H1 (cell line): ENCODE measurements around the gene SIM2. TPM values are rescaled to one million over a fixed set of nuclear protein-coding genes. Genes with fewer than 3 reads are reported as not detected.

ENCODE experiments used
- CTCF ChIA-PET: fragments of 300-600 bp; sonication (Branson Sonifier 250); formaldehyde crosslinking; loops from one replicate; lab custom pipeline; 2021; ENCODE audit not compliant: partially characterized antibody; lab: Charles Lee
- POLR2A ChIA-PET: fragments of 300-600 bp; sonication (Branson Sonifier 250); formaldehyde crosslinking; loops from one replicate; lab custom pipeline; 2021; ENCODE audit warnings: inconsistent platforms; ENCODE audit not compliant: partially characterized antibody; lab: Charles Lee
- DNase-seq, 2 experiments: peaks; one replicate each; pipeline versions ENCODE4 v3.0.0 to v3.0.0-alpha.2; 2010 to 2022; ENCODE audit warnings: low spot score in 2 of 2, low read depth in 1 of 2, mixed read lengths in 1 of 2
- FAIRE-seq: peaks from 2 replicates; lab custom pipeline; 2011; peaks lifted over from hg19 to GRCh38; lab: Jason Lieb, UNC
- H2AFZ ChIP-seq: 2 replicates; pipeline ENCODE4 v1.8.1; 2012; ENCODE audit warnings: low read length, inconsistent platforms
- H2AK5ac ChIP-seq: 2 replicates; pipeline ENCODE4 v1.6.1; 2013; ENCODE audit warnings: low read depth, low read length
- H2BK120ac ChIP-seq: replicated peaks from 2 replicates; pipeline ENCODE3; 2013; ENCODE audit warnings: low read depth, low read length, inconsistent platforms
- H2BK12ac ChIP-seq: 2 replicates; pipeline ENCODE4 v1.6.1; 2013; ENCODE audit warnings: low read depth, low read length
- H2BK15ac ChIP-seq: 2 replicates; pipeline ENCODE4 v1.6.1; 2013; ENCODE audit warnings: low read length
- H2BK20ac ChIP-seq: 2 replicates; pipeline ENCODE4 v1.6.1; 2013; ENCODE audit warnings: low read length
- H2BK5ac ChIP-seq: 2 replicates; pipeline ENCODE4 v1.6.1; 2013; ENCODE audit warnings: low read depth, low read length
- H3K14ac ChIP-seq: 2 replicates; pipeline ENCODE4 v1.6.1; 2013; ENCODE audit warnings: inconsistent platforms; ENCODE audit not compliant: insufficient read length
- H3K18ac ChIP-seq: 2 replicates; pipeline ENCODE4 v1.6.1; 2013; ENCODE audit warnings: low read length; ENCODE audit errors: extremely low read depth
- H3K23ac ChIP-seq: 2 replicates; pipeline ENCODE4 v1.6.1; 2013; ENCODE audit warnings: inconsistent platforms; ENCODE audit not compliant: insufficient read length
- H3K23me2 ChIP-seq: 2 replicates; pipeline ENCODE4 v1.6.1; 2013; ENCODE audit warnings: low read depth, low read length
- H3K27ac ChIP-seq: 2 replicates; pipeline ENCODE4 v1.6.1; 2011; ENCODE audit warnings: low read depth, low read length, inconsistent platforms
- H3K27me3 ChIP-seq, 4 experiments: replicated peaks in 1 of 4; 1 replicate in 1 of 4; 2 replicates in 3 of 4; pipeline versions ENCODE4 v1.6.1 to v1.8.1; 2011 to 2013; ENCODE audit warnings: low read length in 3 of 4, mild to moderate bottlenecking in 3 of 4, inconsistent platforms in 2 of 4, mixed read lengths in 2 of 4, moderate library complexity in 1 of 4; ENCODE audit not compliant: control insufficient read depth in 3 of 4, insufficient read depth in 3 of 4; ENCODE audit errors: extremely low read depth in 1 of 4
- H3K36me3 ChIP-seq, 4 experiments: 2 replicates each; pipeline versions ENCODE4 v1.6.1 to v1.8.1; 2011 to 2013; ENCODE audit warnings: mild to moderate bottlenecking in 4 of 4, low read length in 3 of 4, moderate library complexity in 2 of 4, control low read depth in 1 of 4, inconsistent platforms in 1 of 4; ENCODE audit not compliant: insufficient read depth in 4 of 4, control insufficient read depth in 2 of 4
- H3K4ac ChIP-seq: replicated peaks from 2 replicates; pipeline ENCODE3; 2013; ENCODE audit warnings: low read length, low read depth, mixed read lengths, inconsistent platforms; ENCODE audit not compliant: insufficient read length
- H3K4me1 ChIP-seq, 4 experiments: replicated peaks in 1 of 4; 1 replicate in 1 of 4; 2 replicates in 3 of 4; pipeline versions ENCODE4 v1.6.1 to v1.8.1; 2011 to 2013; ENCODE audit warnings: low read length in 3 of 4, inconsistent platforms in 2 of 4, mixed read lengths in 1 of 4; ENCODE audit not compliant: insufficient read depth in 4 of 4, control insufficient read depth in 3 of 4
- H3K4me2 ChIP-seq, 2 experiments: 2 replicates each; pipeline versions ENCODE4 v1.6.1 to v1.8.1; 2011 to 2013; ENCODE audit warnings: low read depth in 2 of 2, low read length in 2 of 2, control low read depth in 1 of 2, inconsistent platforms in 1 of 2, mild to moderate bottlenecking in 1 of 2; ENCODE audit not compliant: insufficient read depth in 1 of 2
- H3K4me3 ChIP-seq, 4 experiments: fragments of 200-600, 300-600 bp in 1 of 4; sonication (generic), shearing (Covaris generic), sonication (Bioruptor Twin) in 1 of 4; 2 replicates each; pipeline versions ENCODE4 v1.5.1 to v1.8.1; 2011 to 2016; ENCODE audit warnings: low read length in 4 of 4, low read depth in 3 of 4, control low read depth in 2 of 4, inconsistent platforms in 2 of 4, mild to moderate bottlenecking in 2 of 4, mixed read lengths in 1 of 4, moderate library complexity in 1 of 4; ENCODE audit not compliant: insufficient read depth in 2 of 4; ENCODE audit errors: extremely low read depth in 1 of 4
- H3K56ac ChIP-seq: replicated peaks from 2 replicates; pipeline ENCODE3; 2013; ENCODE audit warnings: low read depth, mild to moderate bottlenecking, mixed read lengths, low read length, inconsistent platforms; ENCODE audit not compliant: insufficient read length
- H3K79me1 ChIP-seq: 2 replicates; pipeline ENCODE4 v1.6.1; 2013; ENCODE audit warnings: low read depth, low read length, control low read depth
- H3K79me2 ChIP-seq, 2 experiments: 2 replicates each; pipeline versions ENCODE4 v1.6.1 to v1.8.1; 2012 to 2013; ENCODE audit warnings: low read length in 2 of 2, mild to moderate bottlenecking in 2 of 2, inconsistent platforms in 1 of 2; ENCODE audit not compliant: insufficient read depth in 2 of 2, control insufficient read depth in 1 of 2
- H3K9ac ChIP-seq, 4 experiments: replicated peaks in 1 of 4; 1 replicate in 1 of 4; 2 replicates in 3 of 4; pipeline versions ENCODE4 v1.6.1 to v1.8.1; 2011 to 2013; ENCODE audit warnings: low read depth in 3 of 4, low read length in 3 of 4, control low read depth in 2 of 4, mild to moderate bottlenecking in 2 of 4, moderate library complexity in 2 of 4, inconsistent platforms in 1 of 4; ENCODE audit errors: extremely low read depth in 1 of 4
- H3K9me3 ChIP-seq, 2 experiments: 2 replicates each; pipeline versions ENCODE4 v1.6.1 to v1.8.1; 2012 to 2013; ENCODE audit warnings: mild to moderate bottlenecking in 2 of 2, moderate library complexity in 2 of 2, control low read depth in 1 of 2, inconsistent platforms in 1 of 2, low read depth in 1 of 2, low read length in 1 of 2, mixed read lengths in 1 of 2; ENCODE audit not compliant: insufficient read depth in 2 of 2
- H4K20me1 ChIP-seq, 2 experiments: replicated peaks in 1 of 2; 2 replicates each; pipeline versions ENCODE3 to v1.8.1; 2011 to 2013; ENCODE audit warnings: inconsistent platforms in 2 of 2, low read length in 2 of 2, mild to moderate bottlenecking in 1 of 2; ENCODE audit not compliant: insufficient read depth in 2 of 2, control insufficient read depth in 1 of 2
- H4K5ac ChIP-seq: 2 replicates; pipeline ENCODE4 v1.6.1; 2013; ENCODE audit warnings: low read length, low read depth, mixed read lengths, inconsistent platforms; ENCODE audit not compliant: insufficient read length
- H4K8ac ChIP-seq: 2 replicates; pipeline ENCODE4 v1.8.0; 2013; ENCODE audit warnings: mild to moderate bottlenecking, moderate library complexity, low read length, inconsistent platforms; ENCODE audit not compliant: insufficient read depth; ENCODE audit errors: extremely low read depth
- H4K91ac ChIP-seq: replicated peaks from 2 replicates; pipeline ENCODE3; 2013; ENCODE audit warnings: low read length, mixed read lengths, inconsistent platforms; ENCODE audit not compliant: insufficient read length
- ASH2L ChIP-seq: fragments of 200-600, 300-600 bp; sonication (generic); IDR thresholded peaks from one replicate; pipeline ENCODE4 v1.7.1; 2017; ENCODE audit warnings: low read length
- BACH1 ChIP-seq: IDR thresholded peaks from 2 replicates; pipeline ENCODE4 v1.6.1; 2012; ENCODE audit warnings: low read length, improper control_type of control experiment
- CBX5 ChIP-seq: fragments of 300-800, 300-1000 bp; sonication (generic); IDR thresholded peaks from 2 replicates; pipeline ENCODE4 v1.7.1; 2016; ENCODE audit warnings: antibody characterized with exemption, low read length, low read depth
- CBX8 ChIP-seq: fragments of 300-800, 300-1000 bp; sonication (generic); IDR thresholded peaks from 2 replicates; pipeline ENCODE4 v1.7.1; 2016; ENCODE audit warnings: low read depth, low read length, borderline replicate concordance
- CEBPB ChIP-seq: IDR thresholded peaks from 2 replicates; pipeline ENCODE4 v1.6.1; 2012; ENCODE audit warnings: low read depth, low read length
- CHD1 ChIP-seq: IDR thresholded peaks from 2 replicates; pipeline ENCODE4 v1.6.1; 2012; ENCODE audit warnings: low read depth, low read length, improper control_type of control experiment
- CREB1 ChIP-seq: IDR thresholded peaks from 2 replicates; pipeline ENCODE4 v1.6.1; 2012; ENCODE audit warnings: inconsistent platforms
- EGR1 ChIP-seq: IDR thresholded peaks from 2 replicates; pipeline ENCODE4 v1.6.1; 2011; ENCODE audit warnings: low read depth, low read length, borderline replicate concordance
- NRF1 ChIP-seq: IDR thresholded peaks from 2 replicates; pipeline ENCODE4 v1.6.1; 2011; ENCODE audit warnings: mild to moderate bottlenecking, low read depth, low read length, improper control_type of control experiment
- RFX5 ChIP-seq: IDR thresholded peaks from 2 replicates; pipeline ENCODE4 v1.6.1; 2011; ENCODE audit warnings: low read depth, low read length, improper control_type of control experiment, borderline replicate concordance
- RNF2 ChIP-seq: fragments of 200-900, 300-1000 bp; sonication (generic); IDR thresholded peaks from 2 replicates; pipeline ENCODE4 v1.7.1; 2016; ENCODE audit warnings: borderline replicate concordance, low read depth, mild to moderate bottlenecking, antibody characterized with exemption, low read length; ENCODE audit not compliant: poor library complexity, severe bottlenecking; ENCODE audit errors: missing control alignments
- TBP ChIP-seq: IDR thresholded peaks from 2 replicates; pipeline ENCODE4 v1.6.1; 2011; ENCODE audit warnings: low read depth, low read length, improper control_type of control experiment
- WGBS, 2 experiments: shearing (Covaris generic) in 1 of 2; methylation state at CpG; one replicate each; pipeline versions ENCODE4 v1.1.6 to v1.1.7; 2013 to 2015; ENCODE audit warnings: low lambda C conversion rate in 2 of 2, mixed read lengths in 2 of 2, inconsistent platforms in 1 of 2, low coverage in 1 of 2, missing lambda C conversion rate in 1 of 2; ENCODE audit not compliant: insufficient replicate concordance in 2 of 2, insufficient coverage in 1 of 2, insufficient read length in 1 of 2; ENCODE audit errors: extremely low coverage in 1 of 2, missing lambda C conversion rate in 1 of 2; 5-methylcytosine and 5-hydroxymethylcytosine counted together
- polyA plus RNA-seq, 7 experiments: library from polyadenylated mRNA; depleted of rRNA in 3 of 7; stranded (reverse) in 5 of 7; unstranded in 2 of 7; fragments of >200 nt in 5 of 7; fragments of 200-250 nt in 2 of 7; gene quantifications; 1 replicate in 5 of 7; 2 replicates in 1 of 7; 4 replicates in 1 of 7; pipeline versions ENCODE4 v1.2.1 to v1.2.3, GENCODE V29; 2011 to 2013; ENCODE audit warnings: missing spikeins in 2 of 7, mixed read lengths in 2 of 7
- total RNA-seq: library from RNA; stranded (reverse); fragmentation: NEBNext Ultra II Directional; extraction: Animal tissue kit (Norgen Biotek cat#: 25700); gene quantifications from 2 replicates; pipeline ENCODE4 v1.2.1, GENCODE V29; 2021
- TF ChIP-seq, protein P1 (sequence below): IDR thresholded peaks from 2 replicates; pipeline ENCODE4 v1.6.1; 2011; ENCODE audit warnings: low read depth, mild to moderate bottlenecking, low read length; ENCODE audit not compliant: insufficient read depth
- TF ChIP-seq, protein P2 (sequence below): IDR thresholded peaks from 2 replicates; pipeline ENCODE4 v1.6.1; 2011; ENCODE audit warnings: low read length, improper control_type of control experiment

Gene SIM2
- total and polyA plus RNA-seq, 2 of the 8 experiments (the other 6 are each of a cell fraction or from before 2014, with no cell fraction given), result 0.05 to 0.26 TPM

DNA sequence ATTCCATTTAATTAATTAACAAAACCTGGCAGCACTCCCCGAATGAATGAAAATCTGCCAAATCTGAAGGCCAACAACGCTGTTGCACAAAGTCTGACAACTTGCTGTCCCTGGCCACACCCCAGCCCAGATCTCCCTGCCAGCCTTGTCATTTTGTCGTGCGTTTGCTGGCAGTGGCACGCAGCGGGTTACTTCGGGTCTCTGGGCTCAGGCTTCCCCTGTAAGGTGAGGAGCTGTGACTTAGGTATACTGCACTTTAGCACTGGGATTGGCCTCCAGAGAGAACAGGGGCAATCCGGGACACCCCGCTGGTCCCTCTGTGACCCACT lies 34.3 kb upstream of the SIM2 start:
- no peaks in the 10 kb centered on the region; a peak in 2 of 7 replicates for H3K27me3 ChIP-seq
- H3K4ac ChIP-seq, result no peak overlapping the region
- no peak overlapping the region for H2BK20ac ChIP-seq
- POLR2A ChIA-PET, result no interaction called here
- CTCF ChIA-PET, result interaction anchor here (0.7 to 4.3 kb wide), 8 partner anchors 15 to 190 kb away, joined by 3 to 14 read pairs (median 5); no protein-coding TSS in a partner anchor
- no peaks in the 10 kb centered on the region for H3K79me2 ChIP-seq
- no peak overlapping the region for H3K9ac ChIP-seq
- H4K20me1 ChIP-seq, result peaks cover 0 to 2% of the 10 kb centered on the region in 2 experiments
- no peak overlapping the region for H3K27ac ChIP-seq
- no peak overlapping the region for H2AFZ ChIP-seq
- no peak overlapping the region for H3K56ac ChIP-seq
- no peaks in the 10 kb centered on the region; a peak in 1 of 7 replicates for H3K4me1 ChIP-seq
- no peaks in the 10 kb centered on the region for H3K9me3 ChIP-seq
- no peak overlapping the region for H3K23ac ChIP-seq
- H4K91ac ChIP-seq, result no peak overlapping the region
- FAIRE-seq, result no peak
- H2BK12ac ChIP-seq, result no peak overlapping the region
- H3K23me2 ChIP-seq, result no peaks in the 10 kb centered on the region; the same call in 1 of the 2 replicates
- no peak overlapping the region for H2BK120ac ChIP-seq
- no peak overlapping the region for H2BK5ac ChIP-seq
- H3K14ac ChIP-seq, result no peak overlapping the region
- no peak for DNase-seq
- WGBS, 2 experiments, result 83% methylated on average over 9 of the region's 9 CpGs; no CpG with 5 or more reads in 1 of the 2 experiments
- no peak overlapping the region for H3K4me2 ChIP-seq
- no peaks in the 10 kb centered on the region for H3K36me3 ChIP-seq
- no peak overlapping the region for H3K18ac ChIP-seq
- H4K5ac ChIP-seq, result no peak overlapping the region
- no peak overlapping the region for H3K4me3 ChIP-seq
- no peak overlapping the region for H4K8ac ChIP-seq
- H2AK5ac ChIP-seq, result no peak overlapping the region
- no peaks in the 10 kb centered on the region for H3K79me1 ChIP-seq
- no peak overlapping the region for H2BK15ac ChIP-seq
- TF ChIP-seq CHD1, result no peak
- no peak for TF ChIP-seq BACH1
- no peak for TF ChIP-seq CBX8
- TF ChIP-seq RNF2, result no peak
- TF ChIP-seq, protein P1, sequence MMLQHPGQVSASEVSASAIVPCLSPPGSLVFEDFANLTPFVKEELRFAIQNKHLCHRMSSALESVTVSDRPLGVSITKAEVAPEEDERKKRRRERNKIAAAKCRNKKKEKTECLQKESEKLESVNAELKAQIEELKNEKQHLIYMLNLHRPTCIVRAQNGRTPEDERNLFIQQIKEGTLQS, result no peak
- no peak for TF ChIP-seq CEBPB
- TF ChIP-seq CREB1, result no peak
- no peak for TF ChIP-seq CBX5
- TF ChIP-seq TBP, result no peak
- TF ChIP-seq, protein P2, sequence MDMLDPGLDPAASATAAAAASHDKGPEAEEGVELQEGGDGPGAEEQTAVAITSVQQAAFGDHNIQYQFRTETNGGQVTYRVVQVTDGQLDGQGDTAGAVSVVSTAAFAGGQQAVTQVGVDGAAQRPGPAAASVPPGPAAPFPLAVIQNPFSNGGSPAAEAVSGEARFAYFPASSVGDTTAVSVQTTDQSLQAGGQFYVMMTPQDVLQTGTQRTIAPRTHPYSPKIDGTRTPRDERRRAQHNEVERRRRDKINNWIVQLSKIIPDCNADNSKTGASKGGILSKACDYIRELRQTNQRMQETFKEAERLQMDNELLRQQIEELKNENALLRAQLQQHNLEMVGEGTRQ, result no peak
- no peak for TF ChIP-seq NRF1
- no peak for TF ChIP-seq RFX5
- no peak for TF ChIP-seq EGR1
- no peak for TF ChIP-seq ASH2L
